ENCODE measurements around the gene THBS2. TPM values are rescaled to one million over a fixed set of nuclear protein-coding genes. Genes with fewer than 3 reads are reported as not detected.

The THBS2 gene
- total RNA-seq, 2 experiments from 2014 or later = not detected

DNA sequence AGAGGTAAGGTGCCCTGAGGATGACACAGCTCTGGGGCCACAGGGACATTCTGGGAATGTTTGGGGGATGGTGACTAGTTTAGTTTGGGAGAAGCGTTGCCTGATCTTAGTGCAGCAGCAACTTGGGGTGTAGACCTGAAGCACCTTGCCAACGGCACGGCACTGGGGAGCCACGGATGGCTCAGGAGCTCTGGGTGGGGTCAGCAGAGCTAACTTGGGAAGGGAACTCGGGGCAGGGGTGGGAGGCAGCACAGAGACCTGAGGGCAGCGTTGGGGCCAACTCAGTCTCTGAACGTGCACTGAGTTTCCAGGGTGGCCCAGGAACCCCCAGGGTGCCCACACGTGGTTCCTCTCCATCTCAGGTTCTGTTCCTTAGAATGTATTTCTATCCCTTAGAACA lies 14.9 kb downstream of the THBS2 start:
- Histone ChIP-seq H3K4me1 (ENCODE audit: insufficient read depth, low read length, poor library complexity, severe bottlenecking) (no peaks in the 10 kb centered on the region), H3K27ac (ENCODE audit: low read depth, low read length, poor library complexity, severe bottlenecking) (no peak overlapping the region), H3K9me2 (ENCODE audit: insufficient read depth, low read length) (no peaks in the 10 kb centered on the region), H3K9me3 (ENCODE audit: low read length) (peaks cover 8% of the 10 kb centered on the region; the same call in 1 of the 2 replicates), H4K20me1 (ENCODE audit: insufficient read depth, low read length) (no peaks in the 10 kb centered on the region), H3K36me3 (ENCODE audit: insufficient read depth, low read length) (no peaks in the 10 kb centered on the region), H3K79me2 (ENCODE audit: insufficient read depth, low read depth, low read length) (no peaks in the 10 kb centered on the region), H2AFZ (ENCODE audit: low read length) (no peak overlapping the region), H3K4me3 (ENCODE audit: low read depth, low read length, poor library complexity, severe bottlenecking) (no peak overlapping the region), H3K4me2 (ENCODE audit: low read length) (no peak overlapping the region)
- no TSS peak for BruUV-seq (replicated peaks)
- ChIA-PET CTCF (ENCODE audit: unreplicated experiment) (no interaction called here), POLR2A (no interaction called here)
- TF ChIP-seq EZH2phosphoT487 (IDR thresholded peaks at IDR 0.05; ENCODE audit: borderline replicate concordance, low read depth, low read length) = no peak
- no peak for TF ChIP-seq CTCF (conservative IDR thresholded peaks at IDR 0.05; ENCODE audit: low read length)
- no peak for DNase-seq (ENCODE audit: low spot score)
- intact Hi-C loops (cut with micrococcal nuclease; ENCODE audit: unreplicated experiment) = no loop called here

DNA sequence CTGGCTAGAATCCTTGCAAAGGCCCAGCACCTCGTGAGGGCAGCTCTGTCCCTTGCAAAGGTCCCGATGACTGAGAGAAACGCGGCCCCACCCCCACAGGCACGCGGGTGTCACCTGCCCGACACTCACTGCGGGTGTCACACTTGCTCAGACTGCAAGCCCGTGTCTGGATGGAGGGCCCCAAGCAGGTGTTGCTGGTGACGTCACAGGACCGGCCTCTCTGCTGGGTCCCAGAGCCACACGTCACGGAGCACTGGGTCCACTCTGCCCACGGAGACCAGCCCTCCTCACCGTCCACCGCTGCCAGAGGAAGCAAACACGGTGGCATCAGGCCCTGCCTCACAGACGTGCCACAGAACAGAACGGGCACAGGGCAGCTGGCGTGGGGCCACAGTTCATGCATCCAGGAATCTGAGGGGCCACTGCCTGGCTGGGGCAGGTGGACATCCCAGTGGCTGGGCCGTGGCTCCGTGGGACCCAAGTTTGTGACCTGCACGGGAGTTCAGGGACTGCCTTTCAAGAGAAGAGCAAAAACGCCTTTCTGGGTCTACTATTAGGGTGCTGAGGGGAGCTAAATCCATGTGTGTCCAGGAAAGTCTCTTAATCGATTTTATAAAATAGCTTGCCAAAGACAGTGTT lies 16.0 kb downstream of the THBS2 start:
- no TSS peak for BruUV-seq (replicated peaks)
- no peaks in the 10 kb centered on the region for H3K4me1 ChIP-seq (ENCODE audit: insufficient read depth, low read length, poor library complexity, severe bottlenecking)
- CTCF ChIA-PET (ENCODE audit: unreplicated experiment) = no interaction called here
- H3K79me2 ChIP-seq (ENCODE audit: insufficient read depth, low read depth, low read length) = no peaks in the 10 kb centered on the region
- no peak for DNase-seq (ENCODE audit: low spot score)
- H3K27ac ChIP-seq (ENCODE audit: low read depth, low read length, poor library complexity, severe bottlenecking) = no peak overlapping the region
- no peak overlapping the region for H3K4me2 ChIP-seq (ENCODE audit: low read length)
- no peaks in the 10 kb centered on the region for H4K20me1 ChIP-seq (ENCODE audit: insufficient read depth, low read length)
- H3K9me2 ChIP-seq (ENCODE audit: insufficient read depth, low read length) = no peaks in the 10 kb centered on the region
- H2AFZ ChIP-seq (ENCODE audit: low read length) = no peak overlapping the region
- peaks cover 13% of the 10 kb centered on the region; the same call in 1 of the 2 replicates for H3K9me3 ChIP-seq (ENCODE audit: low read length)
- H3K36me3 ChIP-seq (ENCODE audit: insufficient read depth, low read length) = no peaks in the 10 kb centered on the region
- POLR2A ChIA-PET = no interaction called here
- no peak overlapping the region for H3K4me3 ChIP-seq (ENCODE audit: low read depth, low read length, poor library complexity, severe bottlenecking)
- no peak for TF ChIP-seq CTCF (conservative IDR thresholded peaks at IDR 0.05; ENCODE audit: low read length)
- no peak for TF ChIP-seq EZH2phosphoT487 (IDR thresholded peaks at IDR 0.05; ENCODE audit: borderline replicate concordance, low read depth, low read length)
- intact Hi-C loops (cut with micrococcal nuclease; ENCODE audit: unreplicated experiment) = no loop called here

GRCh38 chr6:169236988-169237387 lies 16.7 kb downstream of the THBS2 start:
- intact Hi-C loops (cut with micrococcal nuclease; ENCODE audit: unreplicated experiment) = no loop called here
- Histone ChIP-seq H2AFZ (ENCODE audit: low read length) (no peak overlapping the region), H3K4me3 (ENCODE audit: low read depth, low read length, poor library complexity, severe bottlenecking) (no peak overlapping the region), H3K36me3 (ENCODE audit: insufficient read depth, low read length) (no peaks in the 10 kb centered on the region), H3K9me2 (ENCODE audit: insufficient read depth, low read length) (no peaks in the 10 kb centered on the region), H3K9me3 (ENCODE audit: low read length) (peaks cover 13% of the 10 kb centered on the region; the same call in 1 of the 2 replicates), H4K20me1 (ENCODE audit: insufficient read depth, low read length) (no peaks in the 10 kb centered on the region), H3K79me2 (ENCODE audit: insufficient read depth, low read depth, low read length) (no peaks in the 10 kb centered on the region), H3K27ac (ENCODE audit: low read depth, low read length, poor library complexity, severe bottlenecking) (no peak overlapping the region), H3K4me2 (ENCODE audit: low read length) (no peak overlapping the region), H3K4me1 (ENCODE audit: insufficient read depth, low read length, poor library complexity, severe bottlenecking) (no peaks in the 10 kb centered on the region)
- BruUV-seq (replicated peaks) = no TSS peak
- ChIA-PET CTCF (ENCODE audit: unreplicated experiment) (no interaction called here), POLR2A (no interaction called here)
- no peak for DNase-seq (ENCODE audit: low spot score)
- TF ChIP-seq EZH2phosphoT487 (IDR thresholded peaks at IDR 0.05; ENCODE audit: borderline replicate concordance, low read depth, low read length) = no peak
- TF ChIP-seq CTCF (conservative IDR thresholded peaks at IDR 0.05; ENCODE audit: low read length) = no peak

Data from OCI-LY7 (cell line).